Measurements from ENCODE around the gene MAP3K12.
"Not testable (repeated sequence)": the region's sequence is repeated elsewhere in the genome, so short reads cannot be mapped to it uniquely, and the experiment has no call there.

MAP3K12 gene

DNA sequence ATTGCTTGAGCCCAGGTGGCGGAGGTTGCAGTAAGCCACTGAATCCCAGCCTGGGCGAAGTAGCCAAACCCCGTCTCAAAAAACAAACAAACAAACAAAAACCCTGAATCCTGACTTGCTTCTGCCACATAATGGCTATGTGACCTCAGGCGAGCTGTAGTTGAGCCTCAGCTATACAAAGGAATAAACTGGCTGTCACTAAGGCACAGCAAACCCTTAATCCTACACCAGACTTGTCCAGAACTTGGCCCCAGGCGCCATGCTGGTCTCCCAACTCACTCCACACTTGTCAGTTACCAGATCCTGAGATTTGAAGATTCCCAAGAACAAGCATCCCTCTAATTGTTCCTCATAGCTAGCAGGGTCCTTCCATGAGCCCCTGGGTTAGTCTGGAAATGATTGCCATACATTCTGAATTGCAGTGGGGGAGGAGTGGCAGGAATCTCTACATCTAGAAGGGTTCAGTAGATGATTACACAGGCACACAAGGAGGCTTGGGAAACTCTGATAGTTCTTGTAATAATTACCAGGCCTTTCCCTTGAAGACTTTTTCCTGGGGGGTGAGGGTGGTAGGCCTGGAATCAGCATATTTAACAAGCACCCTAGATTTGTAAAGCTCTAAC, 9.9 kb downstream of the MAP3K12 start:
- DNase-seq = no peak

DNA sequence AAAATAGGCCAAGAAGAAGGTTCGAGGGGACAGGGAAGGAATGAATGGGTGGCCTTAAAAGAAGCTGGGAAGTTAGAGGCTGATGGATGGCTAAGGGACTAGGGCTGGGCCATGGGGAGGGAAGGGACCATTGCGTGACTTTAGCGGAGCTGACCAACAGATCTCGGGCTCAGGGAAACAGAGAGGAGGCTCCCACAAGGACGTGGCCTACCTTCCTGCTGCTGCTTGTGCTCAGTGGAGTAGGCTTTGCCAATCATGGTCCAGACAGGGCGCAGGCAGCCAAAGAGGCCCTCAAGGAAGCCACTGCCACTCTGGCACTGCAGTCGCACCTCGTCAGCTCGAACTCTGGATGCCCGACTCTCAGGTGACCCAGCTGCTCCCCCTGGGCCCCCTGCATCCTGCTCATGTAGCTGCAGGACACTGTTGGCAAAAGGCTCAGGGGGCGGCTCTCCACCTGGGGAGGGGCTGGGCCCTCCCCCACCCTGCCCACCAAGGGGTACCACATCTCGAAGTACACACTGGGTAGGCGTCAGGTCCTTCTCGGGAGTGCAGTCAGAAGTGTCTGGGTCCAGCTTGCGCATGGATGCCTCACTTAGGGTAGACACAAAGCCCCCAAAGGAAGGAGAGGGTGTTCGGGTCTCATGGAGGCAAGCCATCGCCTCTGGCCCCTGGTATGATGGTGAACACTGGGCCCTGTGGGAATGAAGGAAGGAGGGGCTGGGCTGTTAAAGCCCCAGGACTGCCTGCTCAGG, 12.3 kb downstream of the MAP3K12 start:
- no peak for DNase-seq

DNA sequence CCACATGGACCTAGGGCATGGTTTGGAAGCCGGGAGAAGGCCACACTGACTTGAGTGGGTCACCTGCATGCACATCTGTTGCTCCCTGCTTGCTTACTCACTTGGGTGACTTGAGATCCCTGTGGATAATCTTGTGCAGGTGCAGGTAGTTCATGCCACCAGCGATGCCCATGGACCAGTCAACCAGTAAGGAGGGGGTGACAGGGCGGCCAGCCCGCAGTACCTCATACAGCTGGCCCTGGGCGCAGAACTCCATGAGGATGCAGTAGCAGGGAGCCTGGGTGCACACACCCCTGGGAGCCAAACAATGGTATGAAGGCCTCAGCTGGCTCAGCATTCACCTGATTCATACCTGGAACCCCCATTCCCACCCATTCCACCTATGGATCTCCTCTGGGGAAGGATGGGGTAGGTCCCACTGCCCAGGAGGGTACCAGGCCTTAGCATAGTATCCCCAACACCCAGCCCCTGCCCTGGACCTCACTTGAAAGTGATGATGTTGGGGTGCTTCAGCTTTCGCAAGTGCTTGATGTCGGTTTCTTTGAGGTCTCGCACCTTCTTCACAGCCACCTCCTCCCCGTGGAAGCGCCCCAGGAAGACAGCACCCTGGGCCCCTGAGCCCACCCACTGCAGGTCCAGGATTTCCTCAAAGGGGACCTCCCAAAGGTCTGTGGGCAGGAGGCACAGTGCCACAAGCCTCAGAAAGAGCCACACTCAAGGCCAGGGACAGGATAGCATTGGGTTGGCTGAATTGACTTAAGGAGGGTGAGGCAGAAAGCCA, 13.1 kb downstream of the MAP3K12 start:
- DNase-seq = no peak

DNA sequence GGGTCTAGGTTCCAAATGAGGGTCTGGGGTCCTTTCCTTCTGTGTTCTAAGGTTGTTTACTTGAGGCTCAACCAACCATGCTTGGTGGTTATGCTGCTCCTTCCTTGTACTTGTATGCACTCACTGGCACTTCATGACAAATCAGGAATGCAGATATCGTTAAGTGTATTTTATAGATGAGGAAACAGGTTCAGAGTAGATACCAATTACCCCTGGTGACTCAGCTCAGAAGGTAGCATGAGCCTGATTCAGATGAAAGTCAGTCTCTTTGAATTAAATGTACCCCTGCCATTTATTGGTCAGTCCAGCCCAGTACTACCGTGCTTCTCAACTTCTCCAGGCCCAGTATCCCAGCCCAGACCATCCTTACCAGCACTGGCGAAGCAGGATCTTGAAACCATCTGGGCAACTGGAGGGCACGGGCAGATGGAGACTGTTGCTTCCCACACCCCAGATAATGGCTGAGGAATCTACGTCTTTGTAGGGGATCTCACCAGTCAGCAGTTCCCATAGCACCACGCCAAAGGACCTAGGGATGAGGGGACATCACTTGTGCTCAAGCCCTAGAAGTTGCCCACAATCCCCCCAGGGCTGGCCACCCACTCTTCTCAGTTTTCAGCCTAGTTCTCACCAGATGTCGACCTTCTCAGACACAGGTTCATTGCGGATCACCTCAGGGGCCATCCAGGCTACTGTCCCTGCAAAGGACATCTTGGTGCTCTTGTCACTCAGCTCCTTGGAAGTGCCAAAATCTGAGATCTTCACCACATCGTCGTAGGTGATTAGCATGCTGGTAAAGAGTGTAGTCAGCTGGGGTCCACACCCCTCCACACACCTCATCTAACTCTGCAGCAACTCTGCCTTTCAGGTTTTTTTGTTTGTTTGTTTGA, 14.3 kb downstream of the MAP3K12 start:
- no peak for DNase-seq

DNA sequence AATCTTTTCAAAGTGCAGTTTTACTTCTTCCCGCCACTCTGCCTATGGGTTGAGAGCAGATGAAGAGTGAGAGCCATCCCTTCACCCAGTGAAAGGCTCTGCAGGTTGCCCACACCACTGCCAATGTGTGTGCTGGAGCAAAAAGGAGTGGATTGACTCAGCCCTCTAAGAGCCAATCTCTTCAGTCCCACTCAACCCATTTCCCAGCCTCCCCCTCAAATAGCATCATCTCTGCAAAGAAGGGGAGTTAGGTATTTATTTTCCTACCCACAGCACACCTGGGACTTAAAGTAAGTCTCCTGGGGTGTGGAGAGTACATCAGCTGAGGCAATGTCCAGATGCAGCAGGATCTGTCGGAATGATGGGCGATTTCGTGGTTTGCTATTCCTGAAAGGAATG, 15.3 kb downstream of the MAP3K12 start:
- no peak for DNase-seq

DNA sequence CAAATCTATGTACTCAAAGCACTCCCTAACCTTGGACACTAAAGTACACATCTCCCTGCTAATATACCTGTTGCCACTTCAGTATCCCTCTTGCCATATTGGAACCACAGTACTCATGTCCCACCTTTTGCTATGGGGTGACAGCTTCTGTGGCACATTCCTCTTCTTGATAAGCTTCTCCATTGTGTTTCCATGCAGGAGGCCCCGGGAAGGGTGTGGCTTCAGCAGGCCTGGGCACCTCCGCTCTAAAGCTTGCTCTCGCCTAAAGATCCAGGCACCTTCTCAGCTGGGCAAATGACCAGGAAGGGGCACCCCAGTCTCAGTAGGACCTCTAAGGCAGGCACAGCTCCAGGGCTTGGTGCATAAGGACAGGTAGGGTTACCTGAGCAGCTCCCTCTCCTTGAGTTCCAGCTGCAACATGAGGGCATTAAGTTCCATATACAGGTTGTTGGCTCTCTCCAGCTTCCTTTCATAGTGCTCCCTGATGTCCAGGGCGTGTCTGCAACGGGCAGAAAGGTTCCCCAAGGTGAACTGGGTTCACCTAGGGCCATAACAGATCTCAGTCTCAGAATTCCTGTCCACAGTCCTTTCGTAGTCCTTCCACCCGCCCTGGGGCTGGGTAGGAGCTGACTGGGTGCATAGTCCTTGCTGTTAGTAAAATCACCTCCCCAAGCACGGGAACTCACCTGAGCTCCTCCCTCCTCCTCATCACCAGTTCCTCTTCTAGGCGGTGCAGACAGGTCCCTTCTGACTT, 15.9 kb downstream of the MAP3K12 start:
- no peak for DNase-seq

DNA sequence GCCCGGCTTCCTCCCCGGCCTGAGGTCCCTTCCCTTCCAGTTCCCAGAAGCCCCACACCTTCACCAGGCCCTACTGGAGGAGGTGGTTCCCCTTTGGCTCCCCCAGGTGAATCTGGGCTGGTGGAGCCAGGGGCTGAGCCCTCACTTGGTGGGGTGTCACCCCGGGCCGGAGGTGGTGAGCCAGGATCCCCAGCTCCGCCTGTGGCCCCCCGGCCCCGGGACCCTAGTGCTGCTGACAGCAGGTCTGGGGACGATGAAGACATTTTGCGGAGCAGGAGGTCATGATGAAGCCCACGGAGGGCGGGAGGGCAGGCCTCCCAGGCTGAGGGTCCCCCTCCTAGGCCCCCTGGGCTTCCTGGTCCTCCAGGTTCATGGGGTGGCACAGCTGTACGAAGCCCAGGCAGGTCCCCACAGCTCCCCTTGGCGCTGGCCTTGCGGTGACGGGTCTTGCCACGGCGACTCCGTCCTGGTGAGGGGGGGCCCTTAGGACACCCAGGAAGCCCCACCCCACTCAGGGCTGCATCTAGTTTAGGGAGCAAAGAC, 16.6 kb downstream of the MAP3K12 start:
- DNase-seq = no peak

DNA sequence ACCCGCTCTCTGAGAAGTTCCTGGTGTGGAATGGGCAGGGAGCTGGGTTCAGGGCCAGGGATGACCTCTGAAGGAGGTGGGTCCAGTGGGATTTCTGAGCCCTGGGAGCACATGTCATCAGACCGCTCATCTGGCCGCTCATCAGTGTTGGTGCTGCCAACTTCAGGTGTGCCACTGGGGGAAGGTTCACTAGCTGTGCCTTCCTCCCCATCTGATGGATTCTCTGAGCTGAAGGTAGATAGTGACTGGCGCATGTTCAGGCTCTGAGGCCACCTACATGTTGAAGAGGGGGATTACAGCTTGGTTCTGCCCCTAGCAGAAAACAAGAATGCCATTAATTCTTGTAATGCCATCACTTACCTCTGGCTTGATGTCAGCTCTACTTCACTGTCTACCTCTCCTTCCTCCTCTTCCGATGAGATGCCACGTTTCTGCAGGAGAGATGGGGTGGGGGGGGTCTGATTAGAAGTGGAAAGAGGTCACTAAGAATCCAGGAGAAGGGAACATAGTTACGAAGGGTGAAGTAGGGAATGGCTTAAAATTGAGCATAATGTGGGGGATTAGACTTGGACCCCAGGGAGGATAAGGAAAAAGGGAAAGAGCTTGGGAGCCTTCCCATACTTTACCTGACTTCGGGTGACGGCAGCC, 17.2 kb downstream of the MAP3K12 start:
- DNase-seq = no peak

DNA sequence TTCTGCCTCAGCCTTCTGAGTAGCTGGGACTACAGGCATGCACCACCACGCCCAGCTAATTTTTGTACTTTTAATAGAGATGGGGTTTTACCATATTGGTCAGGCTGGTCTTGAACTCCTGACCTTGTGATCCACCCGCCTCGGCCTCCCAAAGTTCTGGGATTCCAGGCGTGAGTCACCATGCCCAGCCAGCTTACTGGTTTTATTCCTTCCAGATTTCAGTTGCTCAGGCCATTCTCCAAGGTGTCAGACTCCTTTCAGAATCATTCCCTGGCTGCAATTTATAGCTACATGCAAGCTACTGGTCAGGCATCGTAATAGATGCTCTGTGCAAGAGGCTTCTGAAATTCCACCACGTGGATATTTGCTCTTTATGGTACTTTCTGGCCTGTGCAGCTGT, 17.8 kb downstream of the MAP3K12 start:
- DNase-seq = not testable (repeated sequence)

DNA sequence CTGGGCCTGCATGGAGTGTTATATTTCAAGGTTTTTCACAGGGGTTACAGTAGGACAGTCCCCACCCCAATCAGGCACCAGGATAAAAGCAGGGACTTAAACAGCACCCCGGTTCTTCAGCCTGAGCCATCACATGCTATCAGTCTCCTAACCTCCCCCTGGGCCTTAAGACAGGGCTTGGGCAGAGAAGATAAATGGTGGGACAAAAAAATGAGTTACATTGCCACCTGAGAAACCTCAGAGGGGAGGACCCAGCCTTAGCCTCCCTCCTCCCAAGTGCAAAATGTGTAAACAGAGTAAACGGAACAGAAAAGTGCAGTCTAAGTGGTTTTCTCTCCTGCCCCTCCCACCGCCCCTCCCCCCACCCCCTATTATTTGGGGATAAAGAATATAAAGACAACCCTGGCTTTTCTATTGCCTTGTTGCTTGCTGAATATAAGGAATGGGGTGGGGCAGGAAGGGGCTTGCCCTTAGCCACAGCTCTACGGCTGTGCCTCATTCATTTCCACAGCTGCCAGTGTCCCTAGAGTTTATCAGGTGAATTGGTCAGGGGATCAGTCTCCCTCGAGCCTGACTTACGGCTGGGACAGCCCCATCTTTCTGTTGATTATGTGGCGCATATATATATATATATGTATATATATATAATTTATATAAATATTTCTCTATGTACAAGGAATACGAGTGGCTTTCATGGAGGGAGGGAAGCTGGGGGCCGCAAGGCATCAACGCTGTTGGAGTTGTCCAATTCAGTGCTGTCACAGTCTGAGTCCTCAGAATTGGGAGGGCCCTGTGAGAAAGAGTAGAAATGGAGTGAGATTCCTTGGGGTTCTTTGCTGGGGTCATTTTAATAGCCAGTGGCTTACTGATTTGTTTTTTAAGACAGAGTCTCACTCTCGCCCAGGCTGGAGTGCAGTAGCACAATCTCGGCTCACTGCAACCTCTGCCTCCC, 18.5 kb downstream of the MAP3K12 start:
- no peak for DNase-seq

DNA sequence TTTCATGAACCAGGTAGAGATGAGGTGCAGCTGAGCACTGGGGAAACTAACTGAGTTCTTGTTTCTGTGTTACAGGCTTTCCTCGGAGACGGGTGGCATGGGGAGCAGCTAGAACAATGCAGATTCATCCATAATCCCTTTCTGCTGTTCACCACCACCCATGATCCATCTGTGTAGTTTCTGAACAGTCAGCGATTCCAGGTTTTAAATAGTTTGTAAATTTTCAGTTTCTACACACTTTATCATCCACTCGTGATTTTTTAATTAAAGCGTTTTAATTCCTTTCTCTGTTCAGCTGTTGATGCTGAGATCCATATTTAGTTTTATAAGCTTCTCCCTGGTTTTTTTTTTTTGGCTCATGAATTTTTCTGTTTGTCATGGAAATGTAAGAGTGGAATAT, 19.9 kb downstream of the MAP3K12 start:
- DNase-seq = no peak

DNA sequence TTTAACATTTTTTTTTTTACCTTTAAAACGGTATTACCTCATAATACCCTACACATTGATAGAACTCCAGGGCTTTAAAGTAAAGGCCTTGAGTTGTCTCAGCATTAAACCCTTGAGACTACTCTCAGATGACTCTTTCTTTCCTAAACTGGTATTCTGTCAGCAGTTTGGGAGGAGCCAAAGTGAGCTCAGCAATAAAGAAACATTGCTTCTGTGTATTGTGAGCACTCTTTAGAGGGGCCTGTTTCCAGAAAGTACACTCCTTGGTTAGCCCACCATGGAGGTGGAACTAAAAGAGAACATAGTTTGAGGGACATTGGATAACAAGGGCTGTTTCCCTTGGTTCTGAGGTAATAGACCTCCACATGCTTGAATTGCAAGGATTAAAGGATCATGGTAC, 20.4 kb downstream of the MAP3K12 start:
- no peak for DNase-seq

DNA sequence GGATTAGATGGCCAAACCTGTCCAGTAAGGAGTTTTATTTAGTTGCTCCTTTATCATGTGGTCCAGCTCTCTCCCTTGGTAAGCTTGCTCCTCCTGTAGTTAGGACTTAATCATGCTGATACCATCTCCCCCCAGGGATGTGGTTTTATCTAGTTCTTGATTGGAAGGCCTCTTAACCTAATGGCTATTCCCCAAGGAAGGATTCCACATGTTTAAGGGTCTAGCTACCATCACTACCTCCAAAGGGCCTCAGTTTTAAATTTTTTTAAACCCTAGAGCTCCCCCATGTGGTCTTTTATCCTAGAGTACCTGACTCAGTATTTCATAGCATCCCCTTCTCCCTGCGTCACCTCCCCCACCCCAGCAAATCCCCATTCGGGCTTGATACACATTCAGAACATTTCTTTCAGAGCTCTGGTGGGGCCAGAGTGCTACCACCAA, 22.5 kb downstream of the MAP3K12 start:
- peak in 2 of 3 donors; percentile 26 to 28 for DNase-seq

DNA sequence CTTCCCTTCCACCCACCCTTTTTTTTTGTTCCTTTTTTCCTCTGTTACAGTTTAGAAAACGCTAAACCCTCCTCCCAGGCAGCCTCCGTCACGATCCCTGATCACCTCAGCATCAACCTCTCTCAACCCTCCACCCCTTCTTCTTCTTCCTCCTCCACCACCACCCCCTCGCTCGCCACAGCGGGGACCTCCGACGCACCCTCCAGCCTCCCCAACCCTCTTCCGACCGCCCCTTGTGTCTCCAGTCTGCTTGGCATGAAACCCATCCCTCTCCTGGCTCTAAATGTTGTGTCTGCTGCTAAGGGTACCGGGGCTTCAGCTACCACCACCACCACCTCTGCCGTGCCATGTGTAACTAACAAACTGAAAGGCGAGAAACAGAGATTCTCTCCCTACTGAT, 24.4 kb downstream of the MAP3K12 start:
- DNase-seq = no peak

DNA sequence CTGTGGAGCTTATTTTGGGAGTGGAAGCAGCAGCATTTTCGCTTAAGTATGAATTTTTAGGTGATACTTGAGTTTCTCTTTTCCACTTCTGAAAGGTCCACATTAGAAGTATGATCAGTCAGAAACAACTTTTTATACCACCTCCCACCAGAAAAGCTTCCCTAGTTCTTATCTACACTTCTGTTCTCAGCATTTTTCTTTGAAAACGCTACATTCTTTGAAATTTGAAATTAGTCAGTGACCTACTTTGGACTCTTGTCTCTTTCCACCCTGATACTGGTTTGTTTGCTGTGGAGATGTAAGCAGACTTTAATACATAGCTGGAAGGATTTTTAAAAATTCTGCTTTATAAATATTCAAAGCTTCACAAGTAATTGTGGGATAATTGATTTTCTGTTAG, 25.2 kb downstream of the MAP3K12 start:
- DNase-seq = no peak

DNA sequence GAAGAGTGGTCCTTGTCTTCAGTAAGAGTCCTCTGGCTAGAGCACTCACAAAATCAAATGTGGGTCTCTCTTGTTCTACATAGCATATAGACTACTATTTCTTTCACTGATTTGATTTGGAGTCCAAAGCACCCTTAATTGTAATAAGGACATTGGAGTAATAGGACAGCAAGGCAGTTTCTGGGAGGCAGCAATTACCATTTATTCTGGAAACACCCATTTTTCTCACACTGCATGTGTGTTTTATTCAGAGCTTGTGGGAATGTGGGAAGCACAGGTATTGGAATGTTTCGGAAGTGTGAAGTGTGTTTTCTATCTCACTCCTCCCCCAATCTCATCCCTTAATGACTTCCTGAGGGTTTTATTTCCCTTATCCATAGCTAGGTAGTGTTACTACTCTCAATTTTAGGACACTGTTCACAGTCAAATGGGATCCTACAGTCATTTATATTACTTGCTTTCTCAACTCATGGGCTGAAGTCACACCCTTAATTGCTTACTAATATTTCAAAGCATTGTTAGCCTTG, 27.1 kb downstream of the MAP3K12 start:
- no peak for DNase-seq

DNA sequence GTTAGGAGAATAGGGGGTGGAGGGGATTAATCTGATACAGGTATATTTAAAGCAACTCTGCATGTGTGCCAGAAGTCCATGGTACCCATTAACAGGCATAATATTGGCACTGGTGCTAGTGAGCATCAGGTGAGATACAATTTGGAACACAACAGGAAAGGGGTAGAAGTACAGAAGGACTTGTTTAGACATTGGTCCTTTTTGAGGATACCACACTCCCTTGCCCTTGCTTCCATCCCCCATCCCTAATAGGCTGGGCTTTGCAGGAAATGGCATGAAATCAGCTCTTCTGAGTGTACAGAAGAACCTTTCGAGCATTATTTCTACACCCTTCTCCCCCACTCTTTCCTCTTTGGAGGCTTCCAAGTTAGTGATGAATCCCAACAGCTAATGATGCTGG, 31.0 kb downstream of the MAP3K12 start:
- DNase-seq = no peak

DNA sequence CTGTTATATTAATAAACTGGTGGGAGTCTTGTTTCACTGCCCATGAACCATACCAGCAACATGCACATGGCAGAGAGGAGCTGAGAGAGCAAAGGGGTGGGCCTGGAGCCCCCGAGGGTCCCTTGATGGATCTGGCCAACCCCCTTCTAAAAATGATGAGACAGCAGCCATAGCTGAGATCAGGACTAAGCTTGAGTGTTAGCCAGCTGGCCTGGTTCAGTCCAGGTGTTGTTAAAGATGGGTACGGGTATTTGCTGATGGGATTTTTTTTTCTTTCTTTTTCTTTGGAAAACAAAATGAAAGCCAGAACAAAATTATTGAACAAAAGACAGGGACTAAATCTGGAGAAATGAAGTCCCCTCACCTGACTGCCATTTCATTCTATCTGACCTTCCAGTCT, 31.4 kb downstream of the MAP3K12 start:
- DNase-seq = no peak

DNA sequence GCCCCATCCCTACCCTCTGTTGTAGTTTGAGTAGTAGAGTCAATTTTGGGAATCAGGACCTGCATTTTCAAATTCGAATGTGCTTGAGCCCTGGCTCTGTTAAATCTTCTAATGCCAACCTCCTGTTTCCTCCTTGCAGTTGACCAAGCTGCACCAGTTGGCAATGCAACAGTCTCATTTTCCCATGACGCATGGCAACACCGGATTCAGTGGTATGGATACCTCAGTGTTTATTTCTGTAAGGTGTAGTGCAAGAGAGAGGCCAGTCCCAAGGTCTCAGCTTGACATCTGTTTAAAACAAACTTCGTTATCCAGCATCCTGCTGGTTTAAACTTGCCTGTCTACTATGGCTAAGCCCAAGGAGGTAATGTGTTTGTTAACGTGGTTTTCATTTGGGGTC, 32.2 kb downstream of the MAP3K12 start:
- DNase-seq = no peak

DNA sequence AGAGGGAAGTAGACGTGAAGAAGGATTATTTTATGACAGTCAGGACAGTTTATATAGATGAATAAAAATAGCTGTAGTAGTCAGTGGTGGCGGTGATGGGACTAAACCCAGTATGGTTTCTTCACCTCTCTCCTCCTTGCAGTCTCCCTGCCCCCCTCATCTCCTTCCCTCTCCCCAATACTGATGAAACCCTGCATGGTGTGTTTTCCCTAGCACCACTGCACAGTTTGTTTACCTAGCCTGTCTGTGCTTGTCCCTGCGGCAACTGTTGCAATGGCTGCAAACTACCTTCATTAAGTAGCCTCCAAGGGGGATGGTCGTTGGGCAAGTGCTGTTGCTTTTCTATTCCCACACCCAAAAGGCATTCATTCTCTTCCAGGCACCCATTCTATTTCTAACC, 32.6 kb downstream of the MAP3K12 start:
- no peak for DNase-seq

Measured in suppressor macrophage treated with lipopolysaccharide for 1 hour (primary cell).